T-helper 2 cell treated with Interferon-gamma antibody and Interleukin-4, amounts not matched to agents 5 μg/mL and 100 μg/mL, for 36 hours (primary cell): ENCODE results near the gene ELAVL4.

Source experiments
- DNase-seq: peaks from one replicate; pipeline ENCODE4 v3.0.0; 2021; ENCODE audit warnings: low spot score
- H3K27ac Mint-ChIP-seq: one replicate; pipeline ENCODE4 v1.8.0; 2021; ENCODE audit warnings: mild to moderate bottlenecking, mixed read lengths
- H3K27me3 Mint-ChIP-seq: one replicate; pipeline ENCODE4 v1.8.0; 2021; ENCODE audit warnings: low read depth, mixed read lengths
- H3K36me3 Mint-ChIP-seq: one replicate; pipeline ENCODE4 v1.8.0; 2021; ENCODE audit warnings: low read depth, mixed read lengths
- H3K4me1 Mint-ChIP-seq: one replicate; pipeline ENCODE4 v1.8.0; 2021; ENCODE audit warnings: low read depth, mixed read lengths
- H3K4me3 Mint-ChIP-seq: one replicate; pipeline ENCODE4 v1.8.0; 2022; ENCODE audit warnings: mild to moderate bottlenecking, moderate library complexity, mixed read lengths
- H3K9me3 Mint-ChIP-seq: one replicate; pipeline ENCODE4 v1.8.0; 2021; ENCODE audit warnings: mixed read lengths

The ELAVL4 gene

DNA sequence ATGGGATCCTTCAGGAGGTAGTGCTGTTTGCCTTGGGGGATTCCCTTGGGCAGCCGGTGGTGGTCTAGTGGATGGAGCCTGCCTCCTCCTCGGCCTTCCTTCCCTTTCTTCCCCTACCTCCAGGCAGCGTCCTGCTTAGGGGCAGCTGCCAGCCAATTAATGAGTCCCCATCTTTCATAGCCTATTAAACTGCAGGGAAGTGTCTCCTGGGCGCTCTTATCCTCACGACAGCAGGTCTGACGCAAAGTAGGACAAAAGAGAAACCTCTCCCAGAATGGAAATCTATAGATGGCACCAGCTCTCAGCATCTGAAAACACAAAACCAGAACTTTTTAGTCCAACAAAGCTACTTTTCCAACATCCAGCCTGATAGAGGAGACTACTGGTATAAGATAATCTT, 69.3 kb downstream of the ELAVL4 start:
- H3K27me3 Mint-ChIP-seq: no peaks in the 10 kb centered on the region
- no peak overlapping the region for H3K4me3 Mint-ChIP-seq
- no peaks in the 10 kb centered on the region for H3K9me3 Mint-ChIP-seq
- no peak for DNase-seq
- no peaks in the 10 kb centered on the region for H3K4me1 Mint-ChIP-seq
- H3K27ac Mint-ChIP-seq: no peak overlapping the region
- H3K36me3 Mint-ChIP-seq: no peaks in the 10 kb centered on the region

DNA sequence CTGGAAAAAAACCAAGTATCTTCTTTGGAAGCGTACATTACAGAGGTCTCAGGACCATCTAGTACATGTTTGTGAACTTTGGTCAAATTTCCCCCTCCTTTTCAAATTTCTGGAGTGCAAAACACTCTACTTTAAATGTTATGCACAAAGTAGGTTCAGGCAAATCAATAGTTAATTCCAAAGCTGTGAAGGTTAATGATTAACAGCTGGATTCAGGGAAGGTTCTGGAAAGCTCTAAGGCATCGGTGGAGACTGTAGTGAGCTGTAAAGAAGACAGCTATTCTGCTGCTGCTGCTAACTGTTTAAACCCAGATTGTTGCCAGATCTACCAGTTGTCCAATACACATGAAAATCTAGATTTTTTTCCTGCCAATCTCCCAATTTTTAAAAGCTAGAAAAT, 70.9 kb downstream of the ELAVL4 start:
- Mint-ChIP-seq H3K4me3 (no peak overlapping the region), H3K27ac (no peak overlapping the region), H3K9me3 (no peaks in the 10 kb centered on the region), H3K36me3 (no peaks in the 10 kb centered on the region), H3K27me3 (no peaks in the 10 kb centered on the region), H3K4me1 (no peaks in the 10 kb centered on the region)
- no peak for DNase-seq

DNA sequence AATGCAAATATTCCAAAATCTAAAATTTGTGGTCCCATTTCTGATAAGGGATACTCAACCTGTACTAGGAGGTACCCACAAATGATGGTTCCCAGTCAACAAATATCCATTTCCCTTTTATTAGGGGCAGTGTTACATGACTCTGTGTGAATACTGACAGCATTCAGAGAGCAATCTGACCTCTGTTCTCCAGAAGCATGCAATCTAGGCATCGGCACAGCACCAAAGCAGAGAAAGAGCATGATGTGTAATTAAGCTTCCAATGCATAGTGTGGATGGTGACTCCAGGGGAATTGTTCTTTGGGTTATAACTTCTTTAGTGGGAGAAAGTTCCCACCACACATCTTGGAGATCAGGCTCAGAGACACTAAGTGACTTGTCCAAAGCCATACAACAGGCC, 71.6 kb downstream of the ELAVL4 start:
- no peaks in the 10 kb centered on the region for H3K4me1 Mint-ChIP-seq
- no peak for DNase-seq
- H3K9me3 Mint-ChIP-seq: no peaks in the 10 kb centered on the region
- no peaks in the 10 kb centered on the region for H3K27me3 Mint-ChIP-seq
- H3K4me3 Mint-ChIP-seq: no peak overlapping the region
- no peaks in the 10 kb centered on the region for H3K36me3 Mint-ChIP-seq
- no peak overlapping the region for H3K27ac Mint-ChIP-seq

DNA sequence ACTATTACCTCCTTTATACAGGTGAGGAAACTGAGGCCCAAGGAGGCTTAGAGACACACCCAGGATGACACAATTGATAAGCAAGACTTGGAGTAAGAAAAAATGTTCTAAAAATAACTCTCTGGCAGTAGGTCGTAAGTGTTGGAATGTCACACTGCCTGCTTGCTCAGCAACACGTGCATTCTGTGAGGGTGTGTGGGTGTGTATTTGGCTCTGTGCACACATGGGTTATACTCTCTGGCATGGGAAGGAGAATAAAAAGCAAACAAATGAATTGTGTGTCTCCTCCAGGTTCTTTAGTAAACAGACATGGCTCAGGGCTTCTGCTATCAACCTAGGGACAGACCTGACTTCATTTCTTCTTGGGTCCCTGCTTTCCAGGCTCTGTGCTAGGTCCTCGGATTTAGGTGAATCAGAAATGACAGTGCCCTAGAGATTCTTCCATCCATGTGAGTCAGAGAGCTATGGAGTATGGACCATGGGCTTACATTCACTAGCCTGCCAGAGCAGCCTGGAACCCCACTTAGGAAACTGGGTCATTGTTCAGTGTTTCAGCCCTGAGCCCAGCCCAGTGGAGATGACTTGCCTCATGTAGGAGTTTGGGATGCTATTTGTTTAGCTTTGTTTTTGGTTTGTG, 72.4 kb downstream of the ELAVL4 start:
- H3K27ac Mint-ChIP-seq: no peak overlapping the region
- H3K9me3 Mint-ChIP-seq: no peaks in the 10 kb centered on the region
- no peak for DNase-seq
- no peaks in the 10 kb centered on the region for H3K4me1 Mint-ChIP-seq
- H3K36me3 Mint-ChIP-seq: no peaks in the 10 kb centered on the region
- H3K27me3 Mint-ChIP-seq: no peaks in the 10 kb centered on the region
- no peak overlapping the region for H3K4me3 Mint-ChIP-seq

DNA sequence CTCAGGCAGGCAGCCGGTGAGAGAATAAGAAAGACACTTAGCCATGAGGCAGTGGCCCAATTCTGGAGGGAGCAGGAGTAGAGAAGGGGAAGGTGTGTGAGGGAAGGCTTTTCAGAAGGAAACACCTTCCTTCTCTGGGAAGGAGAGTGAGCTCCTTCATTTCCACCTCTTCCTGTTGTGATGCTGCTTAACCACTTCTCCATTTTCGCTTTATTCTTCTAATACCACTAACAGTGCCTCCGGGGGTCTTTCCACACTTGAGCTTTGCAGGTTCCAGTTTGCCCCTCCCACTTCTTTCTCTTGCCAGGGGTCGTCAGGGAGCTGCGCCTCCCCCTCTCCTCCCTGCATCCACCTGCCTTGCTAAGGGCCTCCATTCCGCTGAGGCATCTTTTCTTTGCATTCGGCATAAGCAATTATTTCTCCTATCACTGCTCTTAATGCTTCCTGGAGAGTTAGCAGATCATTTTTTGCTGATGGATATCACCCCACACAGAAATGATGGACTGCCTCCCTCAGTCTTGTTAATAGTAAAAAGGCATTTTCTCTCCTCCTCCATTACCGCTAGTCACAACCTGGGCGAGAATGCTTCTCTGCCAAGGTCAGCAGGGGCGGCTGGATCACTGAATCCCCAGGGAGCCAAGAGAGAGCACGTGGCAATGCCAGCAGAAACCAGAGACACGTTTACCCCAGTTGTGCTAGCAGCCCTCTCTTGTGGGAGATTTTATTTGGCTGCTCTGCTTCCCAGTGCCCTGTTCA, 74.8 kb downstream of the ELAVL4 start:
- Mint-ChIP-seq H3K4me1 (no peaks in the 10 kb centered on the region), H3K36me3 (no peaks in the 10 kb centered on the region), H3K27me3 (no peaks in the 10 kb centered on the region)

DNA sequence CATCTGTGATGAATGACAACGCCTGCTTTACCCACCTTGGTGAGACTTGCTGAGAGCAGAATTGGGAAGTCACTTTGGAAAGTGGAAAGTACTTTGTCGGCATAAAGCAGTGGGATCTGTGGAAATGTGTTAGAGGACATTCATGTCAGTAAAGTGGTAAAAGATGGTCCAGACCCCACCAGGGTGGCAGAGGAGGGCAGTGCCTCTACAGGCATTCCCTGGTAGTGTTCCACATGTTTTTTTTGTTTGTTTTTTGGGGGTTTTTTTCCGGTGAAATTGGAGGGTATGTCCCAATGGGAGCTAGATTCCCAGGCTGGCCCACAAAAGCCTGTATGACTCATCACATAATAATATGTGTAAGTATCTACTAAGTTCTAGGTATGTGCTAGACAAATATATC, 80.6 kb downstream of the ELAVL4 start:
- Mint-ChIP-seq H3K9me3 (no peaks in the 10 kb centered on the region), H3K4me3 (no peak overlapping the region), H3K27me3 (no peaks in the 10 kb centered on the region), H3K4me1 (no peaks in the 10 kb centered on the region), H3K36me3 (no peaks in the 10 kb centered on the region), H3K27ac (no peak overlapping the region)
- no peak for DNase-seq

More for the DNA sequence above, 74.8 kb downstream of the ELAVL4 start:
- Mint-ChIP-seq H3K9me3 (no peaks in the 10 kb centered on the region), H3K4me3 (no peak overlapping the region), H3K27ac (no peak overlapping the region)
- no peak for DNase-seq

DNA sequence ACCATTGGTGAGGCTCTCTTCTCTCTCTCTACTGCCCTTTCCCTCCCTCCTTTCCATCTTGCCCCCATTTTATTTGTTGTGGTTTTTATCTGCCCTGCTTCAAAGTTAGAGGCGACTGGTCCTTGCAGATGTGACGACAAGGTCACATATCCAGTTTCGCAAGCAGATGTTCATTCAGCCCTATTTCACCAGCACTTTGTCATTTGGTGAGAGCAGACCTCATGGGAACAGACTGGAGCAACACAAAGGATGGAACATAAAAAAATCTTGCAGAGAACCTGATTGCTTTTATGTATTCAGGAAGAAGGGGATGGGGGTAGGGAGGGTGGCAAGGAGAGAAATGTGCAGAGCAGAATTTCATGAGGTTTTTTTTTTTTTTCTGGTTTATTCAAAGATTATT, 84.3 kb downstream of the ELAVL4 start:
- Mint-ChIP-seq H3K9me3 (no peaks in the 10 kb centered on the region), H3K4me1 (no peaks in the 10 kb centered on the region), H3K27me3 (no peaks in the 10 kb centered on the region)

DNA sequence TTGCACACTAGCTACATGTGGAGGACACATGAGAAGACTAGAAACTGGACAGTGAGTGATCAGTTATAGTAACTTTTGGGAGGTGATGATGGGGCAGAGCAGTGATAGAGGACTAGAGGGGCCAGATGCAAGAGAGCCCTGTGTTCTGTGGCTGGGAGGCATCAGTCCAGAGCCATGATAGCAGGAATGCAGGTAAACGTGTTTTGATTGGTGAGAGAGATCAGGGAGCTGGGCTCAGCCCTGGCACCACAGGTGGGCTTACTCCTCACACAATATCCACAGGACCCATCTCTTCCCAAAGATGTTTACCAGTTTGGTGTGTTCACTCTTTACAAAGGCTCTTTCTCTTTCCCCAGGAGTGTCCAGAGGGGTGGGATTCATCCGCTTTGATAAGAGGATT, 86.5 kb downstream of the ELAVL4 start:
- Mint-ChIP-seq H3K27me3 (no peaks in the 10 kb centered on the region), H3K9me3 (no peaks in the 10 kb centered on the region), H3K27ac (no peak overlapping the region), H3K4me1 (no peaks in the 10 kb centered on the region), H3K4me3 (no peak overlapping the region), H3K36me3 (no peaks in the 10 kb centered on the region)
- DNase-seq: no peak

More for the DNA sequence above, 84.3 kb downstream of the ELAVL4 start:
- DNase-seq: no peak
- Mint-ChIP-seq H3K27ac (no peak overlapping the region), H3K36me3 (no peaks in the 10 kb centered on the region), H3K4me3 (no peak overlapping the region)

DNA sequence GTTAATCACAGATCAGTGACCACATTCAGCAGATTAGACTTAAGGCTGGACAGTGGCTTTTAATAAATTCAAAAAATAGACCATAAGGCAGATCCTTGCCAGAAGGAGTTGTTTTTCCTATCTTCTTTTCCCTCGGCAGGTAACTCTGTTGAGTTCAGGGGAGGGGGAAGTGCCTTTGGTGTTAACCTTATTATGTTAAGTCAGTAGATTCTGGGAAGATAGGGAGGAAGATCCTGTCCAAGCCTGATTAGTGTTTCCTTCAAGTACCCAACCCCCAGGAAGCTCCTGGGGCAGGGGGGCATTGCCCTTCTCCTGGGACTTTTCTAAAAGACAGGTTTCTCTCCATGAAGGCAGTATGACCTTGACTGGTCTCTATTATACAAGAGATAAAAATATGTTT, 87.4 kb downstream of the ELAVL4 start:
- Mint-ChIP-seq H3K27ac (no peak overlapping the region), H3K4me3 (no peak overlapping the region), H3K36me3 (no peaks in the 10 kb centered on the region), H3K4me1 (no peaks in the 10 kb centered on the region), H3K9me3 (no peaks in the 10 kb centered on the region), H3K27me3 (no peaks in the 10 kb centered on the region)
- no peak for DNase-seq

DNA sequence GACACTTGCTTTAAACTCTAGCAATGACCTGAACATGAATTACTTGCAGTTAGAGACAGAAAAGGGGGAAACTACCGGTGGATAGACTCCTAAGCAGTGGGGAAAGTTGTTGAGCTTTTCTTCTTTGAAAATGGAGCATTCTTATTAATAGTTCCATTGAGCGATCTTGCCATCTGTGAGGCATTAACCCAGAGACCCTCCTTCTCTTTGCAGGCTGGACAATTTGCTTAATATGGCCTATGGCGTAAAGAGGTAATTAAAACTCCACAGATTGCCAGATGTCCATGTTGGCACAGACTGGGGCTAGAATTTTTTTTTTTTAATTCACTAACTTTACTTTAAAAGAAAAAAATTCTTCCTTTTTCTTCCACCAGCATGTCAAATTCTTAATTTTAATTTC, 88.5 kb downstream of the ELAVL4 start:
- no peaks in the 10 kb centered on the region for H3K4me1 Mint-ChIP-seq
- no peak for DNase-seq
- no peaks in the 10 kb centered on the region for H3K9me3 Mint-ChIP-seq
- H3K4me3 Mint-ChIP-seq: no peak overlapping the region
- H3K27ac Mint-ChIP-seq: no peak overlapping the region
- H3K27me3 Mint-ChIP-seq: no peaks in the 10 kb centered on the region
- H3K36me3 Mint-ChIP-seq: no peaks in the 10 kb centered on the region

DNA sequence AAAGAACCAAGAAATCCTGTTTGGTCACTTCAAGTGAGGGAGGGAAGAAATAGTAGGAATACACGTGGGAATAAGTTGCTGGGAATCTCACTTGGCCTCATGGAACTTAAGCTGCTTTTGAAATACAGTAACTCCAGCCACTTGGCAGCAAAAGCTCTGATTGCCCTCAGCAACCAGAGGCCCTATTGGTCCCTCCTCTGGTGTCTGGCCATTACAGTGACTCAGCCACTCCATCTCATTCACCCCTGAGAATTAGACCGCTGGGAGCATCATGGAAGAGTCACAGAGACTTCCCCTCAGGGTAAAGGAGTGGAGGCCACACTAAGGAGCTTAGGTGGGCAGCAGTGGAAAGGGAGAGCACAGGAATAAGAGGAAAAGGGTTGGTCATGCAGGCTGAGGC, 99.6 kb downstream of the ELAVL4 start:
- Mint-ChIP-seq H3K4me3 (no peak overlapping the region), H3K27ac (no peak overlapping the region), H3K36me3 (no peaks in the 10 kb centered on the region), H3K4me1 (no peaks in the 10 kb centered on the region), H3K9me3 (no peaks in the 10 kb centered on the region), H3K27me3 (peaks cover 1% of the 10 kb centered on the region)
- no peak for DNase-seq

DNA sequence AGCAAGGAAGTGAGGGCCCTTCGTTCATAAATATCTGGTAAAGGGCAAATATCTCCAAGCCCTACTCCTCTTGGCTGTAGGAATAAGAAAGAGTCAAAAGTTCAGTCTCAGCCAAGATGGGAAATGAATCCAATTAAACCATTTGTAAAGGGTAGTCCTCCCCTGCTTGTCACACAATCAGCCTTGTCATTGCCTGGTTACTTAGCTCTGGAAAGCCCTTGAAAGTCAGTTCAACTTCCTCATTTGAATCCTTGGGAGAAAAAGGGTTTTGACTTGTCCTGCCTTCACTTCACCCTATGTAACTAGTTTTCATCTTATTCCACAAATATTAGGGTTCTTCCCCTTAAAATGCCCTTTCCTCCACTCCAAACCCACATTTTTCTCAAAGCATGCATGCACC, 100.0 kb downstream of the ELAVL4 start:
- Mint-ChIP-seq H3K4me1 (no peaks in the 10 kb centered on the region), H3K36me3 (no peaks in the 10 kb centered on the region), H3K27me3 (peaks cover 1% of the 10 kb centered on the region), H3K9me3 (no peaks in the 10 kb centered on the region), H3K27ac (no peak overlapping the region), H3K4me3 (no peak overlapping the region)
- no peak for DNase-seq

DNA sequence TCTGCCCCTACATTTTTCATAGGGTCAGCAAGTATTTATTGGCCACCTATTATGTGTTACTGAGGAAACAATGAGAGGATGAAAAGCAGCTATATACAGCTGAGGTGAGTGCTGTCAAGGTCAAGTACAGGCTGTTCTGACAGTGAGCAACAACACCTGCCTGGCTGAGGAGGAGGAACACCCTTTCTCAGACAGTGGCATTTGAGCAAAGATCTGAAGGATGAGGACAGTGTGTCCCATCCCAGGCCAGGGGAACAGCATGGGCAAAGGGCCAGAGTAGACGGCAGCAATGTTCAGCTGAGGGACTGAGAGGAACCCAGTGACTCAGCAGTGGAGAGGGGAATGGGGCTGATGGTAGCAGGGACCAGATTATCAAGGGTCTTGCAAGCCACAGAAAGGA, 101.0 kb downstream of the ELAVL4 start:
- H3K36me3 Mint-ChIP-seq: no peaks in the 10 kb centered on the region
- H3K27ac Mint-ChIP-seq: no peak overlapping the region
- H3K4me3 Mint-ChIP-seq: no peak overlapping the region
- H3K27me3 Mint-ChIP-seq: peaks cover 1% of the 10 kb centered on the region
- no peaks in the 10 kb centered on the region for H3K9me3 Mint-ChIP-seq
- DNase-seq: no peak
- H3K4me1 Mint-ChIP-seq: no peaks in the 10 kb centered on the region

DNA sequence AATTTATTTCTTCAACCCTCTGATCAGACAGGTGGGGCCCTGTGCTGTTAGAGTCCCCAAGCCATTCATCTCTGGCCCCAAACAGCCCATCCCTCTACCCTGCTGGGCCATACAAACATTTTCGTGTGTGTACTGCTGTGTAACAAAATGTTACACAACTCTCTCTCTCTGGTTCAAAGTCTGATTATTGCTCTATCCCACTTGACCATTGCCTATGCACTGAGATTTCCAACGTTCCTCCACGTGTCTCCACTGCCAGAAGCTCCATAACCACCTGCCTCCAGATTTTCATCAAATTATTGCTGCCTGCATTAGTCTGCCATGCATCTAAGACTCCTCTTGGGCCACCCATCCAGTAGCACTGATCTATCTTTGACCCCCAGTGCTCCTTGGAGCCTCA, 104.8 kb downstream of the ELAVL4 start:
- Mint-ChIP-seq H3K9me3 (no peaks in the 10 kb centered on the region), H3K4me1 (no peaks in the 10 kb centered on the region), H3K36me3 (no peaks in the 10 kb centered on the region), H3K27ac (no peak overlapping the region), H3K4me3 (no peak overlapping the region), H3K27me3 (no peaks in the 10 kb centered on the region)
- no peak for DNase-seq

DNA sequence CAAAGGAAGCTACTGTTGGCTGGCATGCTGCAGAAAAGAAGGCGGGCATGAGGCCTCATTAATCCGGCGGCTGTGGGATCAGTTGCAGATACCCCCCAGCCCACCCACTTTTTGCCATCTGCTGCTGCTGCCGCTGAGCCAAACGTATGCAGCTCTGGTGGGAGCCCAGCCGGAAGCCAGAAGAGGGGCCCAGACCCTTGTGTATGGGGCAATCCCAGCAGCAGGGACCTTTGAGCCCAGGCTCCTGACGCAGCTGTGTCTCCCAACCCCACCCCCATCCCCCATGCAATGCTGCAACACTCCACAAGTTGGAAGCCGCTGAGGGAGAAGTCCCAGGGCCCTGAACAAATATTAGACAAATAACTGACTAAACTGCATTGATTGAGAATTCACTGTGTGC, 106.0 kb downstream of the ELAVL4 start:
- H3K27me3 Mint-ChIP-seq: no peaks in the 10 kb centered on the region
- H3K9me3 Mint-ChIP-seq: no peaks in the 10 kb centered on the region
- no peaks in the 10 kb centered on the region for H3K4me1 Mint-ChIP-seq
- H3K36me3 Mint-ChIP-seq: no peaks in the 10 kb centered on the region
- H3K4me3 Mint-ChIP-seq: no peak overlapping the region
- no peak overlapping the region for H3K27ac Mint-ChIP-seq
- DNase-seq: no peak
